ENCODE data around the gene FMO5. TPM values are rescaled to one million over a fixed set of nuclear protein-coding genes. Genes with fewer than 3 reads are reported as not detected.

Gene FMO5
- total and polyA plus RNA-seq, 2 of the 13 experiments (the other 11 are each of a cell fraction or from before 2014, with no cell fraction given): 48.2 to 149 TPM

DNA sequence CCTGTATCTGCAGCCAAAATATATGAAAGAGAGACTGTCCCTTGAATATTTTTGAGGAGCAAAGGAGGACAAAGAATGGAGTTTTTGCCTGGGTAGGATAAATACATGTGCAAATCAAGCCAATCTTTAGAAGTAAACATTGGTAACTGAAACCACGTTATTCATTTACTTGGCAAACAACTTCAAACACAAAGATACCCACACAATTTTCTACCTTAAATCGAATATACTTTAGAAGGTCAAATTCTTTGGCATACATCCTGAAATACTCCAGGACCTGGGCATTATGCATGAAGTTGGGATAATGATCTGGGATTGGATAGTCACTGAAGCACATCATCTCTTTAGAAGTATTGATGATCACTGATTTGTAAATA lies 9.6 kb downstream of the FMO5 start (continued):
- TF ChIP-seq, protein P1, sequence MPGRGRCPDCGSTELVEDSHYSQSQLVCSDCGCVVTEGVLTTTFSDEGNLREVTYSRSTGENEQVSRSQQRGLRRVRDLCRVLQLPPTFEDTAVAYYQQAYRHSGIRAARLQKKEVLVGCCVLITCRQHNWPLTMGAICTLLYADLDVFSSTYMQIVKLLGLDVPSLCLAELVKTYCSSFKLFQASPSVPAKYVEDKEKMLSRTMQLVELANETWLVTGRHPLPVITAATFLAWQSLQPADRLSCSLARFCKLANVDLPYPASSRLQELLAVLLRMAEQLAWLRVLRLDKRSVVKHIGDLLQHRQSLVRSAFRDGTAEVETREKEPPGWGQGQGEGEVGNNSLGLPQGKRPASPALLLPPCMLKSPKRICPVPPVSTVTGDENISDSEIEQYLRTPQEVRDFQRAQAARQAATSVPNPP (CRISPR knock-in tag; IDR thresholded peaks at IDR 0.05): no peak
- TF ChIP-seq SNAPC2 (CRISPR knock-in tag; IDR thresholded peaks at IDR 0.05) (no peak), ELF1 (CRISPR knock-in tag; IDR thresholded peaks at IDR 0.05) (peak; percentile 48; the same call in 1 of the 2 replicates), RERE (CRISPR knock-in tag; IDR thresholded peaks at IDR 0.05; ENCODE audit: low read depth) (peak; percentile 84), ZNF747 (CRISPR knock-in tag; IDR thresholded peaks at IDR 0.05; ENCODE audit: borderline replicate concordance) (no peak), KLF9 (CRISPR knock-in tag; IDR thresholded peaks at IDR 0.05; ENCODE audit: low read depth) (no peak), HNRNPL (IDR thresholded peaks at IDR 0.05; ENCODE audit: low read depth, low read length) (no peak), RAD51 (IDR thresholded peaks at IDR 0.05; ENCODE audit: borderline replicate concordance) (no peak), DDIT3 (CRISPR knock-in tag; IDR thresholded peaks at IDR 0.05) (no peak), SMARCE1 (IDR thresholded peaks at IDR 0.05; ENCODE audit: borderline replicate concordance) (no peak), ZNF7 (CRISPR knock-in tag; IDR thresholded peaks at IDR 0.05) (no peak), ZNF326 (CRISPR knock-in tag; IDR thresholded peaks at IDR 0.05; ENCODE audit: borderline replicate concordance) (no peak), ZNF780A (CRISPR knock-in tag; IDR thresholded peaks at IDR 0.05) (no peak), ZNF329 (CRISPR knock-in tag; IDR thresholded peaks at IDR 0.05; ENCODE audit: low read depth) (no peak)
- TF ChIP-seq, protein P2, sequence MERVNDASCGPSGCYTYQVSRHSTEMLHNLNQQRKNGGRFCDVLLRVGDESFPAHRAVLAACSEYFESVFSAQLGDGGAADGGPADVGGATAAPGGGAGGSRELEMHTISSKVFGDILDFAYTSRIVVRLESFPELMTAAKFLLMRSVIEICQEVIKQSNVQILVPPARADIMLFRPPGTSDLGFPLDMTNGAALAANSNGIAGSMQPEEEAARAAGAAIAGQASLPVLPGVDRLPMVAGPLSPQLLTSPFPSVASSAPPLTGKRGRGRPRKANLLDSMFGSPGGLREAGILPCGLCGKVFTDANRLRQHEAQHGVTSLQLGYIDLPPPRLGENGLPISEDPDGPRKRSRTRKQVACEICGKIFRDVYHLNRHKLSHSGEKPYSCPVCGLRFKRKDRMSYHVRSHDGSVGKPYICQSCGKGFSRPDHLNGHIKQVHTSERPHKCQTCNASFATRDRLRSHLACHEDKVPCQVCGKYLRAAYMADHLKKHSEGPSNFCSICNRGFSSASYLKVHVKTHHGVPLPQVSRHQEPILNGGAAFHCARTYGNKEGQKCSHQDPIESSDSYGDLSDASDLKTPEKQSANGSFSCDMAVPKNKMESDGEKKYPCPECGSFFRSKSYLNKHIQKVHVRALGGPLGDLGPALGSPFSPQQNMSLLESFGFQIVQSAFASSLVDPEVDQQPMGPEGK (CRISPR knock-in tag; IDR thresholded peaks at IDR 0.05): peak; percentile 51
- TF ChIP-seq, protein P3, sequence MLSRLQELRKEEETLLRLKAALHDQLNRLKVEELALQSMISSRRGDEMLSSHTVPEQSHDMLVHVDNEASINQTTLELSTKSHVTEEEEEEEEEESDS (CRISPR knock-in tag; IDR thresholded peaks at IDR 0.05; ENCODE audit: borderline replicate concordance): no peak
- TF ChIP-seq, protein P4, sequence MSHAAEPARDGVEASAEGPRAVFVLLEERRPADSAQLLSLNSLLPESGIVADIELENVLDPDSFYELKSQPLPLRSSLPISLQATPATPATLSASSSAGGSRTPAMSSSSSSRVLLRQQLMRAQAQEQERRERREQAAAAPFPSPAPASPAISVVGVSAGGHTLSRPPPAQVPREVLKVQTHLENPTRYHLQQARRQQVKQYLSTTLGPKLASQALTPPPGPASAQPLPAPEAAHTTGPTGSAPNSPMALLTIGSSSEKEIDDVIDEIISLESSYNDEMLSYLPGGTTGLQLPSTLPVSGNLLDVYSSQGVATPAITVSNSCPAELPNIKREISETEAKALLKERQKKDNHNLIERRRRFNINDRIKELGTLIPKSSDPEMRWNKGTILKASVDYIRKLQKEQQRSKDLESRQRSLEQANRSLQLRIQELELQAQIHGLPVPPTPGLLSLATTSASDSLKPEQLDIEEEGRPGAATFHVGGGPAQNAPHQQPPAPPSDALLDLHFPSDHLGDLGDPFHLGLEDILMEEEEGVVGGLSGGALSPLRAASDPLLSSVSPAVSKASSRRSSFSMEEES (CRISPR knock-in tag; IDR thresholded peaks at IDR 0.05): peak; percentile 71
- TF ChIP-seq, protein P5, sequence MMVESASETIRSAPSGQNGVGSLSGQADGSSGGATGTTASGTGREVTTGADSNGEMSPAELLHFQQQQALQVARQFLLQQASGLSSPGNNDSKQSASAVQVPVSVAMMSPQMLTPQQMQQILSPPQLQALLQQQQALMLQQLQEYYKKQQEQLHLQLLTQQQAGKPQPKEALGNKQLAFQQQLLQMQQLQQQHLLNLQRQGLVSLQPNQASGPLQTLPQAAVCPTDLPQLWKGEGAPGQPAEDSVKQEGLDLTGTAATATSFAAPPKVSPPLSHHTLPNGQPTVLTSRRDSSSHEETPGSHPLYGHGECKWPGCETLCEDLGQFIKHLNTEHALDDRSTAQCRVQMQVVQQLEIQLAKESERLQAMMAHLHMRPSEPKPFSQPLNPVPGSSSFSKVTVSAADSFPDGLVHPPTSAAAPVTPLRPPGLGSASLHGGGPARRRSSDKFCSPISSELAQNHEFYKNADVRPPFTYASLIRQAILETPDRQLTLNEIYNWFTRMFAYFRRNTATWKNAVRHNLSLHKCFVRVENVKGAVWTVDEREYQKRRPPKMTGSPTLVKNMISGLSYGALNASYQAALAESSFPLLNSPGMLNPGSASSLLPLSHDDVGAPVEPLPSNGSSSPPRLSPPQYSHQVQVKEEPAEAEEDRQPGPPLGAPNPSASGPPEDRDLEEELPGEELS (CRISPR knock-in tag; IDR thresholded peaks at IDR 0.05): peak; percentile 89

Measured in HepG2 (cell line).